Activated CD4-positive, alpha-beta T cell treated with anti-CD3 and anti-CD28 coated beads for 48 hours (primary cell): ENCODE data around the gene KLF16.
"Not testable (repeated sequence)": the region's sequence is repeated elsewhere in the genome, so short reads cannot be mapped to it uniquely, and the experiment has no call there.

Experiments used
- DNase-seq: peaks from one replicate; pipeline ENCODE4 v3.0.0-alpha.2; 2020

The KLF16 gene

GRCh38 chr19:1883784-1884183, 20.4 kb upstream of the KLF16 start:
- no peak for DNase-seq

GRCh38 chr19:1882786-1883692, 19.7 kb upstream of the KLF16 start:
- no peak for DNase-seq

DNA sequence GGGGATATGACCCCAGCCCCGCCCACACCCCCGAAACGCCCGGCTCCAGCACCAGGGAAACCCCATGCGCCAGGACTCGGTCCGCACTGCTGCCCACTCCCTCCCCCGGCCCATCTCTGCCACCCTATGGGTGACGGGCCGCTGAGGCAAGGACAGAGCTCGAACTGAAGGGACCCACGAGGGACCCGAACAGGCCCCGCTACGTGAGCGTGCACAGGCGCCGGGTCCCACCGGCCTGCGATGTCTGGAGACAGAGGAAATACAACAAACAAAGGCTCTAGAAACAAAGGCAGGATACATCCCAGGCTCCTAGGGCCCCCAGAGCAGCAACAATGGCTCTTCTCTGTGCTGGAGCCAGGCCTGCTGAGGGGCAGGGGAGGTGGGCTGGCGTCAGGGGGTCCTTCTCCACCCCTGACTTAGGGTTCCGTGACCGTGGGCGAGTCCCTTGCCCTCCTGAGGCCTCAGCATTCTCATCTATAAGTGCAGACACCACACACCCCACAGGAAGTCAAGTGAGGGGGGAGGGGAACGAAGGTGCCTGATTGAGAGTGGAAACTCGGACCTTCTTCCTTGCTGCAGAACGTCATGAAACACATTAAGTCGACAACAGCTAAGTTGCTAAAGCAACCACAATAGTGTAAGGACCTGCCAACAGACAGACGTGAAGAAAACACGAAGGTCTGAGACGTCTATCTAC, 18.9 kb upstream of the KLF16 start:
- peak; percentile 70 for DNase-seq

GRCh38 chr19:1881393-1882088, 18.2 kb upstream of the KLF16 start:
- DNase-seq, result not testable (repeated sequence)

DNA sequence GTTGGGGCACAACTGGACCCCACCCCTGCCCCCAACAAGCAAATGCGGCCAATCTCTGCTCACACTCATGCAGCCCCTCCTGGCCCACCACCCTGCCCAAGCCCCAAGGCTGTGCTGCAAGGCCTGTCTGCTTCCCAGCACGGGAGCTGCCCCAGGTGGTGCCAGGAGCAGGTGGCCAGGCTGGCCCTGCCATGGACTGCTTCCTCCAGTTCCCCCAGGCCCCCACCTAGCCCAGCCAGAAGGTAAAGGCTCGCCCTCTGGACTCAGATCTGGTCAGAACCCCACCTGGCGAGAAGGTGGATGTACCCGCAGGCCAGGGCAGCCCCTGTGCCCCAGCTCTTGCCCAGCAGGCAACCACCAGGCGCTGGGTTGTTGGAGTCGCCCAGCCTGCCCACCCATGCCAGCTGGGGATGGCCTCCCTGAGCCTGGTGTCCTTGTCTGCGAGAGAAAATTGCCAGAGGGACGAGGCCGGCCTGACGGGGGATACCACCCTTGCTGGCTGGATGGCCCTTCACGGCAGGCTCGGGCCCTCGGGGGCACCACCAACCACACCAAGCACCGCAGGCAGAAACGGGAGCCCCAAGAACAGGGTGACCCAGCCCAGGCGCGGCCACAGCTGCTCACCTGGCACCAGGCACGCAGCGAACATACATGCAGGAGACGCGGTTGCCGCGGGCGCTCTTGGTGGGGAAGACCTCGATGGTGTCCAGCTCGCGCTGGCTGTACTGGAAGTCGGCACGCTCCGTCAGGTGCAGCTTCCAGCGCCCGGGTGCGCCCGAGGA, 17.4 kb upstream of the KLF16 start:
- no peak for DNase-seq

DNA sequence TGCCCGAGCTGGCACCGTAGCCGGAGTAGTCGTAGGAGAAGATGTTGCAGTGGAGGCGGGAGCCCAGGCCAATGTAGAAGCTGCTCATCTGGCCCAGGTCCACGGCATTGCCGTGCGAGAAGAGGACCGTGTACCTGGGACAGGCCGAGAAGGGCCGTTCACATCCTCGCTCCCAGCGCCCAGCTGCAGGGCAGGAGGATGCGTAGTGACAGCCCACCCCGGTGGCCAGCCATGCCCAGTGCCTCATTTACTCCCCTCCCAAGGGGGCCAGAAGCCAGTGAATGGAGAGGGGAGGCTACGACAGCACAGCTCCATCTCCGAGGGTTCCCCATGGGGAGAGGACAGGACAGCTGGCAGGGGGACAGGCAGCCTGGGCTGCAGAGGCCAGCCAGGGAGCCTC, 16.6 kb upstream of the KLF16 start:
- DNase-seq, result not testable (repeated sequence)

DNA sequence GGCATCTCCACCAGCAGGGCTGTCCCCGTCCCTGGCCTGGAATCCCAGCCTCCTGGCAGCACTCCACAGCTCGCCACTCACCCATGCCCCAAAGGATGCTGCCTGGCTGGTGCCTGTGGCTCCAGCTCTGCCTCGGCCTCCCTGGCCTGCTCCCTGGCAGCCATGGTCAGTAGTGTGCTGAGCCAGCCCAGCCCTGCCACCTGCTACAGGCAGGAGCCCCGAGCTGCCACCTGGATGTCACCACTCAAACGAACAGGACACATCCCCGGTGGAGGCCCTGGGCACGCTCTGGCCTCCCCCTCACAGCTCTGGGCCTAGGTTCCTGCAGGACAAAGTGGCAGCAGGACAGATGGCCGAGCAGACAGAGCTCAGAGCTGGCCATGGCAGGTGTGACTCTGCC, 15.2 kb upstream of the KLF16 start:
- not testable (repeated sequence) for DNase-seq

- DNase-seq, result not testable (repeated sequence)
Observed at GRCh38 chr19:1877280-1877660, 13.9 kb upstream of the KLF16 start.

GRCh38 chr19:1876496-1877279, 13.3 kb upstream of the KLF16 start:
- not testable (repeated sequence) for DNase-seq

DNA sequence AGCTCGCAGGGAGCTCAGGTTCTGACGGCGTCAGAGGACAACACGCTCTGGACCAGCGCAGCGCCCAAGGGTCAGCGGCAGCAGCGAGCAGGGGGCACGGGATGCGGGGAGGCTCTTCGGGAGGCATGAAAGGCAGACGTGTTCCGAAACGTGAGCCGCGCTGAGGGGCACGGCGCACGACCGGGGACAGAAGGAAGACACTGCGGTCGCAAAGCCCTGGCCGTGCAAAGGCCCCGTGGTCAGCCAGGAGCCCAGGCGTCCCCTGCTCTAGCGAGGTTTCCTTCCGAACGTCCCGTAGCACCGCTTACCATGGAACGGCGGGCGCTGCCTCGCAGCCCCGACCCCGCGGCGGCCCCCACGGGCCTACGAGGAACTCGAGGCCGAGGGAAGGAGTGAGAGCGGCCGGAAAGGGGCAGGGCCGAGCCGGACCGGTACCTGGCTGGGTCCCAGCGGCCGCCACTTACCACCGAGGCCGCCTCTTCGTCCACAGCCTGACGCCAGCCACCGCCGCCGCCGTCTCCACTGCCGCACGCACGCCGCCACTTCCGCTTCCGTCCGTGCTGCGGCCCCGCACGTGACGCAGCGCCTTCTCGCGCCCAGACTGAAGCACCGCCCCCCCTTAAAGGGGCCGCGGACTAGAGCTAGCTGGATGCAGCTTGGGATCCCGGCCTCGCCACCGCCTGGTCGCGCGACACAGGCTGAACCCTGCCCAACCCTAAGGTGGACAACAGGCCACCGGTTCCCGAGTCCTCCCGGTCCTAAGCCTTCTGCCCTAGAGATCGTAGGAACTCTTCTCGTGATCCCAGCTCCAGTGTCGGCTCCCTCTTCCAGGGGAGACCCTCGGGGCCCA, 12.5 kb upstream of the KLF16 start:
- peak; percentile 91 for DNase-seq

- DNase-seq, result not testable (repeated sequence)
Observed at GRCh38 chr19:1875265-1875645, 11.9 kb upstream of the KLF16 start.

DNA sequence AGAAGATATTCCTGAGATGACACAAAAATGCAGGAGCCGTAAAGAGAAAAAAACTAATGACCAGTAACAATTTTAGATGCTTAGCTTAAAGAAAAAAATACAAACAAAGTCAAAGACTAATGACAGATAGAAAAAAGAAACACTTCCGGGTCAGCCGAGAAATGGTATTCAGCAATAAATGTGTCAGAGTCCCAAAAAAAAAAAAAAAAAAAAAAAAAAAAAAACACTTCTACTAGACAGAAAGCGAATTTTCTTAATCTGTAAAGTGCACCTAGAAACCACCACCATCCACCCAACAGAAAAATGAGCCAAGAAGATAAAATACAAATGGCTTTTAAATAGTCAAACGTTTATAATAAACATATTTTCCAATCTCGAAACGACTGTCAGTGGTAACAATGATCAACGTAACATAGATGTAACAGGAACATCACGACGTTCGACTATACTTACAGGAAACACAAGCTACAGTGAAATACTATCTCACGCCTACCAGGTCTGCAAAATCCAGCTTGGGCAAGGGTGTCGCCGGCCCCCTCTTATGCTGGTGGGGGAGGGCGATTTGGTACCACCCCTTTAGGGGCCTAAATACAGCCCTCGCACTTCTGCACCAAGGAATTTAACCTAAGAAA, 11.3 kb upstream of the KLF16 start:
- no peak for DNase-seq

DNA sequence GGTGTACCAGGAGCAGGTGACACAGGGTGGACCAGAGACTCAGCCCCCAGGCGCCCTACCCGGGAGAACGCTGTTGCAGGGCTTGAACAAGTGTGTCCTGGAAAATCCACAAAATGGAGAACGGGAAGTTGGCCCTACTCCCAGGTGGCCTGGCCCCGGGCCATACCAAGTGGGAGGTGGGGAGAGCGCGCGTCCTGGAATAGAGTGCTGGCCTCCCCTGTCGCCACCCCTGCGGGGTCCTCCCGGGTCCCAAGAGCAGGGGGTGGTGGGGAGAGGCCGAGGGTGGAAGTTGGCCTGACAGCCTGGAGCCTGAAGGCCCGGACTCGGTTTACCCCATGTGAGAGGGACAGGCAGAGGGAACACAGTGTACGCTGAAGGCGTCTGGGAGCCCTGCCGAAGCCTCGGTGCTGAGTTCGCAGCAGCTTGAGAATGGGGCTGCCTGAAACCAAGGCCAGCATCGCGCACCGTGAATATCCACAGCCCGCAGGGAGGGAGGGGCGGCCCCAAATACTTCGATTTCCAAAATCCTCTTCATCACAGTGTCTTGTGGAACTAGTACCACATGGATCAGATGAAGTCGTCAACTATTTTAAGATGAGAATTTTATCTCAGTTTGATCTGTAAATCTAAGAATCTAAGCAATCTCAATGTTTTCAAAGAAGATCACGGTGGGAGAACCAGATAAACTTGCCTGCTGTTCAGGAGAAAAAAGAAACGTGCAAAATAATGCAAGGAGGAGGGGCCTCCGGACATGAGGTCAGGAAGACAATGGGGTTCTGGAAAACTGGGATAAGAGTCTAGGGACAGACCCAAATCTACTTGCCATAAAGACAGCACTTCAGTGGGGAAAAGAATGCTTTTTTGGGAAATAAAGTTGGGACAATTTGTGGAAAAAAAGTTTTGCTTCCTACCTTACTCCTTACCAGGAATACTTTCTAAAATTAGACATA, 10.4 kb upstream of the KLF16 start:
- no peak for DNase-seq

DNA sequence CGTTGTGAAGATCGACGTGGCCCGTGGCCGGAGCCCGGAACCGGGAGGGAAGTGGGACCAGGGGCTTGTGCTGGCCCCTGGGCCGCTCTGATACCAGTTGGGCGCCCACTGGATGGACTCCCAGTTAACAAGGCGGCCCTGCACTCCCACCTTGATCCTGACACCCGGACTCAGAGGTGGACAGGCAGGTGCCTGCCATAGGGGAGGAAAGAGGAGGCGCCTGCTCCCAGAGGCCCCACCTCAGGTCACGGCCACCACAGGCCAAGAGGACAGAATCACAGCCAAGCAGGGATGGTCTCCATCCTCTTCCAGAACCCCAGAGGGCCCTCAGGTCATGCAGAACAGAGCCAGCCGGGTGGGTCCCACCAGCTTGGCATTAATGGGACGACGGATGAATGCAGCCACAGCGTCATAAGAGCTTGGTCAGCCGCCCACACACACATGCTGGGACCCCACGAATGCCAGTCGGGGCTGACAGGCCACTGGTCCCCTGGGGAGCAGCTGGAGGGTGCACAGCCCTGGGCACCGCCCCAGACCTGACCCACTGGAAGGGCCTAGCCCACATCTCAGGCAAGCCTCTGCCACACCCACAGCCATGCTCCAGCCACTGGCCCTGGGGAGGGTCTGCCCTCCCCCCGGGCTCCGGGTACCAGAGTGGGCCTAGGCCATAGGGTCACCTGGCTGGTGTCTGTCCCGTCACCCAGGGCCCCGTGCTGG, 9.6 kb upstream of the KLF16 start:
- DNase-seq, result no peak

DNA sequence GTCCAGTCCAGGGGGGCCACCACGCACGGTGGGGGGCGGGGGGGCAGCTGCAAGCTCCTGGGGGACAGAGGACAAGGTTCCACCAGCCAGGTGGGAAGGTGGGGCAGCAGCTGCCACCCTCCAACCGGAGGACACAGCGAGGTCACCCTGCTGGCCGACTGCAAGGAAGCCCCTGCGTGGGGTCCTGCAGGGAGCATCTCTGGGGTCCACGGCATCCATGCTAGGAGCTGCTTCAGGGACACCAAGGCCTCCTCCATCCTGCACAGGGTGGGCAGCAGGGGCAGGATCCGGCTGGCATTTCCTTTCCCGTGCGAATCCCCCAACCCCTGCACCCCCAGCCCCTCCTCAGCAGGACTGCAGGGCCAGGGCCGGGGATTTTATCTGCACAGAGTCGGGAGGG, 8.3 kb upstream of the KLF16 start:
- no peak for DNase-seq

DNA sequence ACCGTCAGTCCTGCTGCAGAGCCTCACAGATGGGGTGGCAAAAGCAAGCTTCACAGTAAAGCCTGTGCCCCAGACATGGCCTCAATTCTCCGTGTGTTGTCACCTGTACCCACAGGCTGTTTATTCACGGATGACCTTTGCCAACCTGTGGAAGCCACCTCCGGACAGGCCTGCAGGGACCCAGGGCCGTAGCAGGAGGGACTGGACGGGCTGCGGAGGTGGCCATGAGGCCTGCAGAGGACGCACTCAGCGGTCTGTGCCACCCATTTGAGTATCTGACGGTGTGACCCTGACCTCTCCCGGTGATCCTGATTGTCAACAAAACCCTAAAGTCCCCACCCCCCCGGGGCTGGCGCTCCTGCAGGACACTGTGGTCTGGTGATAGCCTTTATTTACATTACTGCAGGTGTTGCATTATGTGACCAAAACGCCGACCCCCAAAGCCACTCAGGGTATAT, 7.8 kb upstream of the KLF16 start:
- no peak for DNase-seq

- no peak for DNase-seq
Observed at GRCh38 chr19:1868971-1869370, 5.6 kb upstream of the KLF16 start.

DNA sequence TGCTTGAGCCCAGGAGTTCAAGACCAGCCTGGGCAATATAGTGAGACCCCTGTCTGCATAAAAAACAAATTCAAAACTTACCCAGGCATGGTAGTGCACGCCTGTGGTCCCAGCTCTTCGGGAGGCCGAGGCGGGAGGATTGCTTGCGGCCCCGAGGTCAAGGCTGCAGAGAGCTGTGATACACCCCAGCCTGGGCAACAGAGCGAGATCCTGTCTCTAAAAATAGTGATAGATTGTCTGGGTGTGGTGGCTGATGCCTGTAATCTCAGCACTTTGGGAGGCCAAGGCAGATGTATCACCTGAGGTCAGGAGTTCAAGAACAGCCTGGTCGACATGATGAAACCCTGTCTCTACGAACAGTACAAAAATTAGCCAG, 4.0 kb upstream of the KLF16 start:
- DNase-seq, result no peak
